HK-2 (cell line): ENCODE data around the gene SPEG.

Source experiments
- DNase-seq: peaks from one replicate; pipeline ENCODE4 v3.0.0-alpha.2; 2018; ENCODE audit not compliant: unreplicated experiment

SPEG gene

GRCh38 chr2:219530048-219530963, 95.7 kb downstream of the SPEG start:
- DNase-seq = peak; percentile 90

- no peak for DNase-seq
Measured at GRCh38 chr2:219531639-219532377, 97.2 kb downstream of the SPEG start.

GRCh38 chr2:219532378-219532649, 97.7 kb downstream of the SPEG start:
- DNase-seq = no peak

DNA sequence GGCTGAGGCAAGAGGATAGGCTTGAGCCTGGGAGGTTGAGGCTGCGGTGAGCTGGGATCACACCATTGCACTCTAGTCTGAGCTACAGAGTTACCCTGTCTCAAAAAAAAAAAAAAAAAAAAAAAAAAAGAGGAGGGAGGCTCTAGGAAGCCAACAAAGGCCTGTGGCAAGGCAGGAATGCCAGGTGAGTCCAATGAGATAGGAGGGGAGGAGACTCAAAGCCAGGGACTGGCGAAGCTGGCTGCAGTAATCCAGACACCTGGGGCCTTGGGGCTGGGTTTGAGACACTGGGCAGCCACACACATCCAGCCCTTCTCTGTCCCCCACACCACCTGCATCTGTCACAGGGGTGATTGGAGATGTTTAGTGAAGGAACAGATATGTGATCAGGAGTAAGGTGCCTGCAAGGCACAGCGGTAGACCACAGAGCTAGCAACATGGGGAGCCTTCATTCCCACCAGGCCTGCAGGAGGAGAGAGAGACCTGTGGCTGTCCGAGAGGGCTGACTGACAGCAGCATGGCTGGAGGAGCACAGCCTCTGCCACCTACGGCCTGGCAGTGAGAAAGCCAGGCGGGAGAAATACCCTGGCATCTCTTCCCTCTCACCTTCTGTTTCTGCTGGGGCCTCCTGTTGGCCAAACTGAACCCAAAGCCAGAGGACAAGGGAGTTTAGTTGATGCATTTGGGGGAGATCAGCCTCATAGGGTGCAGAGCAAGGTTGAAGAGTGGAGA, 99.5 kb downstream of the SPEG start:
- no peak for DNase-seq

DNA sequence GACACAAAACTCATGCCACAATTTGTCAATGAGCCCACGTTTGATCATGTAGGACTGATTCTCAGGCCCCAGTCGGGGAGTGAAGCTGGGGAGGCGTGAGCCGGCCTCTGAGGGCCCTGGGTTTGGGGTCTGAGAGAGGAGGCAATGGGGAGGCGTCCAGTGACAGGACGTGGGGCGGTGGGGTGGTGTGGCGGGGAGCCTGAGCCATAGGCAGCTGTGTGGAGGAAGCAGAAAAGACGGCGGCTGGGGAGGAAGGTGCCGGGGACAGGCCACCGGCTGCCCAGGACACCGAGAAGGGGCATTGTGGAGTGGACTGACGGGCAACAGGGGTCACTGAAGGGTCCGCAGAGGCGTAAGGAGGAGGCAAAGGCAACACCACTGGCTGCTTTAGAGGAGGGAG, 101.8 kb downstream of the SPEG start:
- no peak for DNase-seq

DNA sequence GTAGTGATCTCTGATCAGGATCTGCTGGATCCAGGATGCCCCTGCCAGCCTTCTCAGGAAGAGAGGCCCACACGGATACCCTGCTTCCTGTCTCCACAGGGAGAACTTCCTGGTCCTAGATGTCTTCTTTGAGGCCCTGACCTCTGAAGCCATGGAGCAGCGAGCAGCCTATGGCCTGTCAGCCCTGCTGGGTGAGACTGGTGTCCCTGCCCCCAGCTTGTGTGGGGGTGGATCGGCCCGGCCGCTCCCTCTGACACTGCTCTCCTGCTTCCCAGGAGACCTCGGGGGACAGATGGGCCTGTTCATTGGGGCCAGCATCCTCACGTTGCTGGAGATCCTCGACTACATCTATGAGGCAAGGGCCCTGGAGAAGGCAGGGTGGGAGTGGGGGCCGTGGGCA, 102.3 kb downstream of the SPEG start:
- DNase-seq = no peak

GRCh38 chr2:219537657-219538488, 103.2 kb downstream of the SPEG start:
- no peak for DNase-seq

DNA sequence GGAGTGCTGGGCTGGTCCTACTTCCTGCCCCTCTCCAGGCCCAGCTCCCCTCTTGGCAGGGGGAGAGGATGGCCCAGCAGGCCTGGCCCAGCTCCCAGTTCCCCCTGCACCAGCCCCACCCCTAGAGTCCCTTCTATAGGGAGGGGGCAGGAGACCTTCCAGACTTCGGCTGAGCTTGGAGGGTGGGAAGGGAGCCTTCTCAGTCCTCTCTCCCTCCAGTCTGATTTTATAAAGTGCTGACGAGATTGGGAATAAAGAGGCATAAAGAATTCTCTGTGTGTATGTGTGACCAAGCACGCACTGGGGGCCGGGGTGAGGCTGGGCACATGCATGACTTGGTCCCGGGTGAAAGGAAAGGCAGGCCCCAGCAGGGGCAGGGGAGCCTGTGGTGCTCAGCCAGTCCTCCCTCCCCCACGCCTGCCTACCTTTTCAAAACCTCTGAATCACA, 103.9 kb downstream of the SPEG start:
- DNase-seq = no peak

GRCh38 chr2:219538956-219539788, 104.5 kb downstream of the SPEG start:
- DNase-seq = no peak

DNA sequence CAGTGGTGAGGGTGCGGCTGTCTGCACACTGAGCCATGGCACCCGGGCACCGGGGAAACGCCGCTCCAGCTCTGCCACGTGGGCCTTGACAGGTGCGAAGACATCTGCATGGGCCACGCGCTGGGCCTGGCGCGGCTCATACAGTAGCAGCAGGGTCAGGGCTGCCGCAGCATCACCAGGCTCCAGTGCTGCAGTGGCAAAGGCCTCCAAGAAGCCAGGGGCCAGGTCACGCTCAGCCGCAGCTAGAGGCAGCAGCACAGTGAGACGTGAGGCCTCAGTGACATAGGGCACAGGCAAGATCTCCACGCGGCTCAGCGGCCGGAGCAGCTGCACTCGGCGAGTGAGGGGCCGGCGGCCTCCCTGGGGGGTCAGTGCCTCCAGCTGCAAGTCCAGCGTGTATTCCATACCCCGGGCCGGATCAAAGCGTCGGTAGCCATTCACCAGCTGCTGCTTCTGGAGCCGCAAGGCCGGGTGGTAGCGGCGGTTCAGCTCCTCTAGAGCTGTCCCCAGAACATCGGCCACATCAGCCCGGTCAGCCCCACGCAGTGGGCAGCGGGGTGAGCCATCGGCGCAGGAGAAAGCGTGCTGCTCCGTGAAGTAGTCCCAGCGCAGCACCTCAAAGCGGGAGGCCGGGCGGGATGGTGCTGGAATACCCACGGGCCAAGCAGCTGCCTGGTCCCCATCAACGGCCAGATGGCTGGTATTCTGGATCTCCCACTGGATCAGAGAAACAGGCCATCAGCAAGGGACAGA, 105.5 kb downstream of the SPEG start:
- DNase-seq = no peak

GRCh38 chr2:219540784-219541504, 106.3 kb downstream of the SPEG start:
- DNase-seq = no peak

- DNase-seq = peak; percentile 92
Measured at GRCh38 chr2:219541611-219542180, 107.1 kb downstream of the SPEG start.

GRCh38 chr2:219542931-219543595, 108.4 kb downstream of the SPEG start:
- DNase-seq = peak; percentile 73

- DNase-seq = peak; percentile 98
Measured at GRCh38 chr2:219543596-219544358, 109.1 kb downstream of the SPEG start, which contains the start of the genes CHPF and TMEM198. Gene CHPF, minus strand, starts transcription at chr2:219543809. Its CDS starts 271 bp downstream, at chr2:219543538. Gene TMEM198, plus strand, starts transcription at chr2:219544028. Its CDS starts 700 bp downstream, at chr2:219544728.

- DNase-seq = no peak
Measured at GRCh38 chr2:219544567-219544966, 109.9 kb downstream of the SPEG start.

- no peak for DNase-seq
Measured at GRCh38 chr2:219545295-219545942, 110.8 kb downstream of the SPEG start.

- no peak for DNase-seq
Measured at GRCh38 chr2:219545943-219546352, 111.3 kb downstream of the SPEG start.
